Mesenchymal stem cell (in vitro differentiated cells and primary cell): ENCODE measurements around the gene AFF4.

Experiments
- DNase-seq: peaks from one replicate; pipeline ENCODE4 v3.0.0-alpha.2; 2013
- H2AFZ ChIP-seq: one replicate; pipeline ENCODE4 v1.6.1; 2013; ENCODE audit warnings: low read depth, mild to moderate bottlenecking, control low read depth, inconsistent platforms, low read length, moderate library complexity
- H2AK5ac ChIP-seq: 2 replicates; pipeline ENCODE4 v1.6.1; 2013; ENCODE audit warnings: low read length, moderate library complexity, mild to moderate bottlenecking, inconsistent platforms; ENCODE audit not compliant: severe bottlenecking
- H2BK120ac ChIP-seq: one replicate; pipeline ENCODE4 v1.6.1; 2013; ENCODE audit warnings: low read depth, mild to moderate bottlenecking, inconsistent platforms, low read length, moderate library complexity
- H2BK12ac ChIP-seq, 2 experiments: one replicate each; pipeline ENCODE4 v1.6.1; 2013; ENCODE audit warnings: inconsistent platforms in 2 of 2, low read length in 2 of 2, mild to moderate bottlenecking in 2 of 2, moderate library complexity in 2 of 2, control low read depth in 1 of 2
- H2BK15ac ChIP-seq: one replicate; pipeline ENCODE4 v1.6.1; 2013; ENCODE audit warnings: mild to moderate bottlenecking, low read depth, inconsistent platforms; ENCODE audit not compliant: poor library complexity, severe bottlenecking
- H2BK5ac ChIP-seq: 2 replicates; pipeline ENCODE4 v1.6.1; 2013; ENCODE audit warnings: low read depth, mild to moderate bottlenecking, low read length, control low read depth, inconsistent platforms; ENCODE audit not compliant: poor library complexity, severe bottlenecking
- H3K14ac ChIP-seq, 2 experiments: one replicate each; pipeline ENCODE4 v1.6.1; 2013; ENCODE audit warnings: inconsistent platforms in 2 of 2, low read length in 2 of 2, control low read depth in 1 of 2, mild to moderate bottlenecking in 1 of 2, moderate library complexity in 1 of 2
- H3K18ac ChIP-seq, 2 experiments: one replicate each; pipeline ENCODE4 v1.6.1; 2013; ENCODE audit warnings: inconsistent platforms in 2 of 2, low read length in 2 of 2, control low read depth in 1 of 2, low read depth in 1 of 2, mild to moderate bottlenecking in 1 of 2
- H3K23ac ChIP-seq, 2 experiments: one replicate each; pipeline ENCODE4 v1.6.1; 2013; ENCODE audit warnings: inconsistent platforms in 2 of 2, low read length in 2 of 2, mild to moderate bottlenecking in 2 of 2, moderate library complexity in 2 of 2, control low read depth in 1 of 2
- H3K27ac ChIP-seq: 2 replicates; pipeline ENCODE4 v1.5.1; 2013; ENCODE audit warnings: mild to moderate bottlenecking, moderate library complexity, low read length, control low read depth, inconsistent platforms; ENCODE audit not compliant: poor library complexity, severe bottlenecking
- H3K27me3 ChIP-seq, 2 experiments: 2 replicates each; pipeline versions ENCODE4 v1.6.1 to v1.7.0; 2013; ENCODE audit warnings: low read length in 2 of 2, mild to moderate bottlenecking in 2 of 2, moderate library complexity in 2 of 2, control low read depth in 1 of 2, inconsistent platforms in 1 of 2; ENCODE audit not compliant: control insufficient read depth in 1 of 2, insufficient read depth in 1 of 2
- H3K36me3 ChIP-seq, 2 experiments: 2 replicates each; pipeline versions ENCODE4 v1.6.1 to v1.7.0; 2013; ENCODE audit warnings: low read length in 2 of 2, control low read depth in 1 of 2, inconsistent platforms in 1 of 2, low read depth in 1 of 2, mild to moderate bottlenecking in 1 of 2; ENCODE audit not compliant: insufficient read depth in 2 of 2, control insufficient read depth in 1 of 2
- H3K4ac ChIP-seq, 2 experiments: one replicate each; pipeline ENCODE4 v1.6.1; 2013; ENCODE audit warnings: inconsistent platforms in 2 of 2, low read length in 2 of 2, mild to moderate bottlenecking in 2 of 2, moderate library complexity in 2 of 2, control low read depth in 1 of 2, low read depth in 1 of 2
- H3K4me1 ChIP-seq: 2 replicates; pipeline ENCODE4 v1.6.1; 2013; ENCODE audit warnings: low read depth, low read length, control low read depth; ENCODE audit not compliant: control insufficient read depth, insufficient read depth
- H3K4me2 ChIP-seq: 2 replicates; pipeline ENCODE4 v1.6.1; 2013; ENCODE audit warnings: low read length, mild to moderate bottlenecking, inconsistent platforms; ENCODE audit not compliant: poor library complexity, severe bottlenecking
- H3K4me3 ChIP-seq, 2 experiments: 2 replicates each; pipeline versions ENCODE4 v1.5.1 to v1.7.0; 2013; ENCODE audit warnings: low read length in 2 of 2, mild to moderate bottlenecking in 2 of 2, control low read depth in 1 of 2, low read depth in 1 of 2; ENCODE audit not compliant: insufficient read depth in 1 of 2
- H3K79me1 ChIP-seq: replicated peaks from 2 replicates; pipeline ENCODE4 v1.6.1; 2013; ENCODE audit warnings: mild to moderate bottlenecking, control low read depth, low read length, inconsistent platforms; ENCODE audit not compliant: poor library complexity, severe bottlenecking
- H3K9ac ChIP-seq: 2 replicates; pipeline ENCODE4 v1.7.0; 2013; ENCODE audit warnings: mild to moderate bottlenecking, low read length, moderate library complexity
- H3K9me3 ChIP-seq: 2 replicates; pipeline ENCODE4 v1.7.0; 2013; ENCODE audit warnings: mild to moderate bottlenecking, low read length; ENCODE audit not compliant: control insufficient read depth
- H4K8ac ChIP-seq: one replicate; pipeline ENCODE4 v1.6.1; 2013; ENCODE audit warnings: inconsistent platforms, mild to moderate bottlenecking, low read length, moderate library complexity
- H4K91ac ChIP-seq: one replicate; pipeline ENCODE4 v1.6.1; 2013; ENCODE audit warnings: mild to moderate bottlenecking, low read length, inconsistent platforms
- WGBS: methylation state at CpG from one replicate; pipeline ENCODE4 v1.1.7; 2013; ENCODE audit warnings: mixed read lengths; 5-methylcytosine and 5-hydroxymethylcytosine counted together

AFF4 gene

GRCh38 chr5:132999246-132999645 lies 35.8 kb upstream of the AFF4 start:
- WGBS: 77% methylated on average over 2 of the region's 2 CpGs
- Histone ChIP-seq H4K8ac (no peak overlapping the region), H3K4ac (no peak overlapping the region)

GRCh38 chr5:132998556-132998955 lies 35.1 kb upstream of the AFF4 start:
- Histone ChIP-seq H2BK120ac (no peak overlapping the region), H2BK15ac (no peak overlapping the region), H3K9ac (no peak overlapping the region), H3K4me2 (no peak overlapping the region), H3K27me3 (no peaks in the 10 kb centered on the region), H2AFZ (no peak overlapping the region), H2BK12ac (no peak overlapping the region), H3K4me3 (no peak overlapping the region), H2AK5ac (no peak overlapping the region), H3K18ac (no peak overlapping the region), H2BK5ac (no peak overlapping the region), H3K27ac (no peak overlapping the region), H4K91ac (no peak overlapping the region), H3K36me3 (peaks cover 2 to 33% of the 10 kb centered on the region in 2 experiments), H3K4me1 (peaks cover under 1% of the 10 kb centered on the region), H3K4ac (no peak overlapping the region), H4K8ac (no peak overlapping the region), H3K14ac (no peak overlapping the region), H3K23ac (no peak overlapping the region), H3K79me1 (peaks cover 3% of the 10 kb centered on the region), H3K9me3 (no peaks in the 10 kb centered on the region)
- no peak for DNase-seq
- WGBS: 100% methylated on average over 2 of the region's 2 CpGs

More at GRCh38 chr5:132999246-132999645, 35.8 kb upstream of the AFF4 start:
- no peak overlapping the region for H2BK120ac ChIP-seq
- H3K9me3 ChIP-seq: no peaks in the 10 kb centered on the region
- no peak overlapping the region for H3K9ac ChIP-seq
- H3K4me3 ChIP-seq: no peak overlapping the region
- DNase-seq: no peak
- no peak overlapping the region for H3K4me2 ChIP-seq
- no peak overlapping the region for H2BK12ac ChIP-seq
- no peak overlapping the region for H3K27ac ChIP-seq
- peaks cover 6 to 34% of the 10 kb centered on the region in 2 experiments for H3K36me3 ChIP-seq
- no peak overlapping the region for H2BK5ac ChIP-seq
- no peak overlapping the region for H3K14ac ChIP-seq
- peaks cover 4% of the 10 kb centered on the region for H3K79me1 ChIP-seq
- H3K23ac ChIP-seq: no peak overlapping the region
- no peak overlapping the region for H3K18ac ChIP-seq
- H4K91ac ChIP-seq: no peak overlapping the region
- peaks cover 2% of the 10 kb centered on the region for H3K4me1 ChIP-seq
- no peak overlapping the region for H2AFZ ChIP-seq
- no peak overlapping the region for H2AK5ac ChIP-seq
- no peak overlapping the region for H2BK15ac ChIP-seq
- H3K27me3 ChIP-seq: no peaks in the 10 kb centered on the region

DNA sequence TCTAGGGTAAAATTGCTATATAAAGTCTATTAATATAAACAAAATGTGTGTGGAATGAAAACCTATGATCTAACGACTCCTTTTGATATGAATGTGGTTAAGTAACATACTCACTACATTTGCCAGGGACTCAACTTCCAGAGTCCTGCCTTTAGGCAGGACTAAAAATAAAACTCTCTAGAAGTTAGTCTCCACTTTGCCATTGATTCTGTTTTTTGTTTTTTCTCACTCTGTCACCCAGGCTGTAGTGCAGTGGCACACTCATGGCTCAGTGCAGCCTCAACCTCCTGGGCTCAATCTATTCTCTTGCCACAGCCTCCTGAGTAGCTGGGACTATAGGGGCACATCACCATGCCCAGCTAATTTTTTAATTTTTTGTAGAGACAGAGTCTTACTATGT lies 32.9 kb upstream of the AFF4 start:
- WGBS: 100% methylated on average over 1 of the region's 1 CpG
- H3K36me3 ChIP-seq: peaks cover 0 to 23% of the 10 kb centered on the region in 2 experiments
- DNase-seq: no peak
- no peak overlapping the region for H4K8ac ChIP-seq
- no peaks in the 10 kb centered on the region for H3K27me3 ChIP-seq
- H2AK5ac ChIP-seq: no peak overlapping the region
- H2BK120ac ChIP-seq: no peak overlapping the region
- no peaks in the 10 kb centered on the region for H3K4me1 ChIP-seq
- peaks cover under 1% of the 10 kb centered on the region for H3K79me1 ChIP-seq
- no peak overlapping the region for H3K27ac ChIP-seq
- H4K91ac ChIP-seq: no peak overlapping the region
- no peak overlapping the region for H3K4me3 ChIP-seq
- no peak overlapping the region for H3K4ac ChIP-seq
- no peak overlapping the region for H2BK15ac ChIP-seq
- no peak overlapping the region for H3K23ac ChIP-seq
- no peak overlapping the region for H3K18ac ChIP-seq
- no peak overlapping the region for H3K14ac ChIP-seq
- H2BK12ac ChIP-seq: no peak overlapping the region
- H3K9ac ChIP-seq: no peak overlapping the region
- H3K4me2 ChIP-seq: no peak overlapping the region
- H3K9me3 ChIP-seq: no peaks in the 10 kb centered on the region
- H2BK5ac ChIP-seq: no peak overlapping the region
- H2AFZ ChIP-seq: no peak overlapping the region

DNA sequence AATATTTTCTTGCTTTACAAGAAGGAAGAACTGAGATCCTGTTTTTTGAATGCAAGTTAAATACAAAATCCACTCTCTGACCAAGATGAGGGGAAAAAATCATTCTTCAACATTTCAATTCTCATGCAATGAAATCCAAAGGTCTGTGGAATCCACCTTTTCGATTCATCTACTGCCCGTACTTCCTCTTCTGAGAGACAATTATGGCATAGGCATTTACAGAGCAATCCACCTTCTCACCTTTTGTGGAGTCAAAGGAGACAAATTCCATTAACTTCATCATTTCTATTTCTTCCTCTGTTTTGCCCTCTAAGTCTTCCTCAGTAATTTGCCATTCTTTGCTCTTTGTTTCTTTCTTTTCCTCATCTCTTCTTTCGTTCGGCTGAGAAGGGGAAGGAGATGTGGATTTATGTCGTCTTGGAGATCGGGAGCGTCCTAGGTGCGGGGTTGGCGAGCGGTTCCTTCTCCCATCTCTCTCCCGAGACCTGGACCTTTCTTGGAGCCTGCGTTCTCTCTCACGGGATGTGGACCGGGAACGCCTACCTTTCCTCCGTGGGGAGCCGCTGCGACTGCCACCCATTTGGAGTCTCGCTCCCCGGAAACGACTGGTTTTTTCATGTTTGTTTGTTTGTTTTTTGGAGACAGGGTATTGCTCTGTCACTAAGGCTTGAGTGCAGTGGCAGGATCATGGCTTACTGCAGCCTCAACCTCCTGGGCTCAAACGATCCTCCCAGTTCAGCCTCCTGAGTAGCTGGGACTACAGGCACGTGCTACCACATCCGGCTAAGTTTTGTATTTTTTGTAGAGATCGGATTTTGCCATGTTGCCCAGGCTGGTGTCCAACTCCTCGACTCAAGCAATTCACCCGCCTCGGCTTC lies 24.3 kb upstream of the AFF4 start:
- Histone ChIP-seq H3K9ac (no peak overlapping the region), H3K4me3 (no peak overlapping the region), H3K18ac (no peak overlapping the region), H2BK5ac (no peak overlapping the region), H3K4me2 (no peak overlapping the region), H3K23ac (no peak overlapping the region), H3K36me3 (no peaks in the 10 kb centered on the region), H3K4ac (no peak overlapping the region), H2BK12ac (no peak overlapping the region), H2AK5ac (no peak overlapping the region), H3K14ac (no peak overlapping the region), H2BK120ac (no peak overlapping the region), H4K8ac (no peak overlapping the region), H3K4me1 (no peaks in the 10 kb centered on the region), H4K91ac (no peak overlapping the region), H3K27me3 (peaks cover 0 to 3% of the 10 kb centered on the region in 2 experiments), H3K79me1 (no peaks in the 10 kb centered on the region), H3K9me3 (no peaks in the 10 kb centered on the region), H2BK15ac (no peak overlapping the region), H3K27ac (no peak overlapping the region), H2AFZ (no peak overlapping the region)
- WGBS: 89% methylated on average over 26 of the region's 28 CpGs
- DNase-seq: no peak
